NCI-H146 (cell line): ENCODE data around the gene MAD2L2.
A peak's percentile ranks its signal among the peaks of the same experiment; 100 is the strongest.

Source experiments
- DNase-seq: peaks from one replicate; lab custom pipeline; 2025; lab: John Stamatoyannopoulos, UW

MAD2L2 gene

DNA sequence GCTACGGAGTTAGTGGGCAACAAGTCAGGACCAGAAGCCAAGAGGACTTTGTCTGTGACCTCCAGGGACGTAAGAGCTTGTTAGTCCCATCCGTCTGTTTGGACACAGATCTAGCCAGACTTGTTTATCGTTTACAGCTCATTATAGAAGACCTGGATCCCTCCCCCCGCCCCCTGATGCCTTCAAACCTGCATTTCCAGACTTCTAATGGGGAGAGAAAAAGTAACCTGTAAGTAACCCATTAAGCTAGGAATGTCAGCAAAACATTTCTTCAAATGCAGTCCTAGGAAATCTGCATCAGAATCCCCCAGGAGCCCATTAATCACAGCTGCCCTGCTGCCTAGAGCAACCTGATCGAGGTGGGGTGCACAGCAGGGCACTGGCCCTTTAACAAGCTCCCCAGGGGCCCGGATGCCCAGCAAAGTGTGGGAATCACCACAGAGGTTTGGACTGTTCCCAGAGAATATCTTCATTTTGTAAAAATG, 1.4 kb upstream of the MAD2L2 start:
- DNase-seq: no peak

GRCh38 chr1:11680270-11681070, 478 bp downstream of the MAD2L2 start:
- DNase-seq: no peak

DNA sequence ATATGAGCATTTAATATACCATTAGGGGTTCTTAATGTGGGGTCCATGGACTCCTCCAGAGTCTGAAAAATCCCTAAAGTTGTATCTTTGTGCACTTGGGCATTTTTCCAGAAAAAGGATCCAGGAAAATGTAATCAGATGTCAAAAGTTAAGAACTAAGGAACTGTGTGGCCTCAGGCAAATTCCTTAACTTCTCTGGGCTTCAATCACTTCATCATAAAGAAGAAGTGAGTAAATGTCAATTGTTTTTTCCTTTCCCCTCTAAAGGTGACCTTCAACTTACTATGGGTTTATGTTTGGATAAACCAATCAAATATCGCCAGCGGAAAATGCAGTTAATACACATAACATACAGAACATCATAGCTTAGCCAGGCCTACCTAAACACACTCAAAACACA, 2.5 kb downstream of the MAD2L2 start:
- DNase-seq: no peak

GRCh38 chr1:11676386-11677103, 4.4 kb downstream of the MAD2L2 start:
- no peak for DNase-seq

GRCh38 chr1:11675325-11675724, 5.6 kb downstream of the MAD2L2 start:
- no peak for DNase-seq

GRCh38 chr1:11674488-11674887, 6.5 kb downstream of the MAD2L2 start:
- no peak for DNase-seq

DNA sequence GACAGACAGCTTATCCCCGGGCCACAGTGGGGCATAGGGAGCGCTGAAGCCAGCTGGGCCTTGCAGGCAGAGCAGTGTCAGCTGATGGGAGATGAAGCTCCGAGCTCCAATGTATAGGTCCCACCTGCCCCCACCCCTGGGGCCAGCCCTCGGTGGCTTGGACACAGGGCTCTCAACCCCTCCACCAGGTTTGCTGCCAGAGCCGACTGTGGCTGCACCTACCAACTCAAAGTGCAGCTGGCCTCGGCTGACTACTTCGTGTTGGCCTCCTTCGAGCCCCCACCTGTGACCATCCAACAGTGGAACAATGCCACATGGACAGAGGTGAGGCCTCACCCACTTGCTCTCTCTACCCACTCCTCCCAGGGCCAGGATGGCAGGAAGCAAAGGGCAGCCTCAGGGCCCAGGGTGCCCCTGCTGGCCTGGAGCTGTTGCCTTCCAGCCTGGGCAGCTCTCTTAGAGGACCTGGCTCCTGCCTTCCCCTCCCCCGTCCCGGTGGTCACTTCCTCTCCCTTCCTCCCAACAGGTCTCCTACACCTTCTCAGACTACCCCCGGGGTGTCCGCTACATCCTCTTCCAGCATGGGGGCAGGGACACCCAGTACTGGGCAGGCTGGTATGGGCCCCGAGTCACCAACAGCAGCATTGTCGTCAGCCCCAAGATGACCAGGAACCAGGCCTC, 7.7 kb downstream of the MAD2L2 start:
- no peak for DNase-seq

DNA sequence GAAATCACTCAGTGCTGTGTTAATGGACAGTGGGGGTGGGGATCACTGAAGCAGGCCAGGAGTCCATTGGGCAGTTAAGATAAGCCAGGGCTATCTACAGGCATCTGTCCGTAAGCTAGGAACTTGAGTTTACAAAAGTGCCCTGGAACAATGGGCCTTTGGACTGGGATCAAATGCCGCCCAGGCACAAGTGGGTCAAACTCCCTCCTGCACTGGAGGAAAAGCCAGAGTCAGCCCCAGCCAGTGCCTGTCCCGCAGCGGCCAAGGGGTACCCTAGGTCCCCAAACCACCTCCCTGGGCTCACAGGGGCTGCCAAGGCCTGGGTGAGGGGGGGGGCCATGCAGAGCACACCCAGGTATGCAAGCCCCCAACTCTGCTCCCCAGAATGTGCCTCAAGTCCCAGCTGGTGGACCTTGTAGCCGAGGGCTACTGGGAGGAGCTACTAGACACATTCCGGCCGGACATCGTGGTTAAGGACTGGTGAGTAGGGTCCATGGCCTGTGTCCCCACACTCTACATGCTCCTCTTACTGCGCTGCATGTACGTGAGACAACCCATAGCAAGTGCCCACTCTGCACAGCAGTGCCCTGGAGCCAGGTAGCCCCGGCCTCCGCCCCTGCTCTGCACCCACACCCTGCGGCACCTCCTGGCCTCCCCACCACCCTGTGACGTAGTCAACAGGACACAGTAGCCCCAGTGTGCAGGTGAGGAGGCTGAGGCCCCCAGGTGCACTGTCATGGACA, 9.2 kb downstream of the MAD2L2 start:
- no peak for DNase-seq

DNA sequence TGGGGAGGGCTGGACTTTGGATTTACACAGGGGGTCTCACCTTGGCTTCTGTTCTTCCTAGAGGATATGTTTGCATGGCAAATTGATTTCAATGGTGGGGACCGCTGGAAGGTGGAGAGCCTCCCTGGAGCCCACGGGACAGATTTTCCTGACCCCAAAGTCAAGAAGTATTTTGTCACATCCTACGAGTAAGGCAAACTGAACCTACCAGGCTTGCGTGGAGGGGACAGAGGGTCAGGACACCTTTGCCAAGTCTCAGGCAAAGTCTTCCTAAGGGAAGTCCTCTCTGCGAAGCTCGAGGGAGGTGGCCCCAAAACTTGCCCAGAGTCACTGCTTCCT, 9.8 kb downstream of the MAD2L2 start:
- DNase-seq: no peak

DNA sequence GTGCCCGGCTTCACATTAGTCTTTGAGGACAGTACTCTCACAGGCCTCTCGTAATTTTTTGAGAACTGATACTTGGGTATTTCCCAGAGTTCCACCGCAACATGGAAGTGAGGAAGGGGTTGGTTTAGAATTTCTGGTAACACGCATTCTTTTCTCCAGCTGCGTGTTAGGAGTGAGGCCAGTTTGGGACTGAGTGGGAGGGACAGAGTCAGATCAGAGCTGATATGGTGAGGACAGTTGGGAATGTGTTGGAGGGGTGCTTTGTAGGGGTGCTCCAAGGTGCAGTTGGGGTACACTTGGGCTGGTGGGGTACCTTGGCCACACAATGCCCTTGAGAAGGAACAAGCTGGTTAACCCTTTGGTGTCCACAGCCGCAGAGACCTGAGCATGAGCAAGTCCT, 10.2 kb downstream of the MAD2L2 start:
- no peak for DNase-seq

GRCh38 chr1:11668516-11668915, 12.4 kb downstream of the MAD2L2 start:
- DNase-seq: no peak

DNA sequence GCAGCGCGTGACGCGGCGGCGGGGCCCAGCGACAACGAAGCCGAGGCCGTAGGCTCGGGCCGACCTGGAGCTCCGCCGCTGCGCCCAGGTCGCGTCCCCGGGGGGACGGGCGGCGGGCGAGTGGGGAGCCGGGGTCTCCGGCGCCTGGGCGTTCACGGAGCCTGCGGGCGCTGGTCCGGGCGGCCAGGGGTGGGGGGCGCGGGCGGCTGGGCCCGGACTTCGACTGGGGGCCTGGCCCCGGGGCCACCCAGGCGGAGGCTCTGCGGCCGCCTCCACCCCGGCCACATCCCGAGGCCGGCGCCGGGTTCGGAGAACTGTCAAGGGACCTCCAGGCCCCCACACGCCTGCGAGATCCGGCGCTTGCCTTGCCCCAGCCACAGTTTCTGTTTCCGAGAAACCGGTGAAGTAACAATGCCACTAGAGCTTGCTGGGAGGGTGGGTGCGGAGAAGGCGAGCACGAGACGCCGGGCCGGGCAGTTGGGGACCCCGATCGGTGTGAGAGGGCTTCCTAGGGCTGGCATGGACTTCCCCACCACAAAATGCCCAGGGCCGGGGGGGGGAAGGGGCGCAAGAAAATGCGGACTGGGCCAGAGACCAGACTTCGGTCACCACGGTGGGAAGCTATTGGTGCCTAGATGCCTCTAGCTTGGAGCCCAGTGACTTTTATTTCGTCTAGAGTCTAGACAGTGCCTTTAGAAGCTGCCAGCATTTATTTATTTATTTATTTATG, 16.4 kb downstream of the MAD2L2 start:
- peak; percentile 38 for DNase-seq

- DNase-seq: no peak
Observed at GRCh38 chr1:11661103-11661502, 19.8 kb downstream of the MAD2L2 start.

DNA sequence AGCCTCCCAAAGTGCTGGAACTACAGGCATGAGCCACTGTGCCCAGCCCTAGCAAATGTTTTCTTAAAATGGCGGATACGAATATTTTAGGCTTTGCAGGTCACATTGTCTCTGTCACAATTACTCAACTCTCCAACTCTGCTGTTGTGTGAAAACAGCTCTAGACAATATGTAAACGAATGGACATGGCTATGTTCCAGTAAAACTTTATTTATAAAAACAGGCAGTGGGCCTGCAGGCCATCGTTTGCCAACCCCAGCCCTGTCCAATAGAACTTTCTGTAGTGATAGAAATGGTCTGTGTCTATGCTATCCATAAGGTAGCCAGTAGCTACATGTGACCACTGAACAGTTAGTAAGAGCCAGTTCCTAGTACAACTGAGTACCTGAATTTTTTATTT, 21.2 kb downstream of the MAD2L2 start:
- DNase-seq: no peak

- no peak for DNase-seq
Observed at GRCh38 chr1:11658542-11658941, 22.4 kb downstream of the MAD2L2 start.

- DNase-seq: no peak
Observed at GRCh38 chr1:11657654-11658053, 23.3 kb downstream of the MAD2L2 start.

- DNase-seq: no peak
Observed at GRCh38 chr1:11654939-11655808, 25.8 kb downstream of the MAD2L2 start.

GRCh38 chr1:11654137-11654938, 26.6 kb downstream of the MAD2L2 start, which contains the start of the genes FBXO2 and FBXO44:
Gene FBXO2 (minus strand): TSS chr1:11654429. CDS start chr1:11654340, 89 bp downstream.
Gene FBXO44 (plus strand): TSS chr1:11654877. CDS start chr1:11655836, 959 bp downstream.
- peak; percentile 52 for DNase-seq

DNA sequence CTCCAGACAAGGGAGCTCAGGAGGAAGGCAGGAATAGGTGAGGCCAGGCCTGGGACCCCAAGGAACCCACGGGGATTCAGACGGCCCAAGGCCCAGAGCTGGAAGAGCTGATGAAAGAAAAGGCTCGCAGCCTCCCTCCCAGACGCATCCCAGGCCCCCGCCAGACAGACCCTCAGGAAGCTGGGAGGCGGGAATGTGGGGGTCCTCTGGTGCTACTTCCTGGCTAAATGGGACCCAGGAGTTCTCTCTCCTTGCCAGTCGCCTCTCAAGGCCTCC, 27.1 kb downstream of the MAD2L2 start:
- DNase-seq: no peak
